Naive thymus-derived CD8-positive, alpha-beta T cell (primary cell): Measurements from ENCODE around the gene ZNF346. TPM values are rescaled to one million over a fixed set of nuclear protein-coding genes. Genes with fewer than 3 reads are reported as not detected.

Source experiments
- ATAC-seq, 2 donors: fragments of 150-1000 bp; cut with Tn5 transposase in 1 of 2; sonication (Bioruptor Pico), chemical (Tn5 transposase) in 1 of 2; 1 replicate in 1 of 2; 2 replicates in 1 of 2; pipeline ENCODE4 v1.10.0; 2021; ENCODE audit warnings: mild to moderate bottlenecking in 2 of 2, moderate library complexity in 2 of 2
- POLR2A ChIA-PET: fragments of 350-600 bp; sonication (Branson Sonifier 250); formaldehyde crosslinking; loops from one replicate; lab custom pipeline; 2021; ENCODE audit warnings: antibody characterized with exemption; lab: Charles Lee
- DNase-seq, 10 donors: peaks; one replicate each; pipeline versions ENCODE4 v3.0.0 to v3.0.0-alpha.2; 2020 to 2022
- H3K27ac Mint-ChIP-seq, 10 donors: one replicate each; pipeline ENCODE4 v1.8.0; 2020 to 2022; ENCODE audit warnings: mild to moderate bottlenecking in 10 of 10, mixed read lengths in 10 of 10, moderate library complexity in 4 of 10, inconsistent platforms in 1 of 10
- H3K27me3 Mint-ChIP-seq, 5 donors: one replicate each; pipeline ENCODE4 v1.8.0; 2021 to 2022; ENCODE audit warnings: mixed read lengths in 5 of 5
- H3K36me3 Mint-ChIP-seq, 3 donors: one replicate each; pipeline ENCODE4 v1.8.0; 2020 to 2022; ENCODE audit warnings: mixed read lengths in 3 of 3, mild to moderate bottlenecking in 2 of 3, inconsistent platforms in 1 of 3
- H3K4me1 Mint-ChIP-seq, 4 donors: one replicate each; pipeline ENCODE4 v1.8.0; 2021 to 2022; ENCODE audit warnings: mixed read lengths in 4 of 4
- H3K4me3 Mint-ChIP-seq, 10 donors: one replicate each; pipeline ENCODE4 v1.8.0; 2020 to 2022; ENCODE audit warnings: mild to moderate bottlenecking in 10 of 10, mixed read lengths in 10 of 10, moderate library complexity in 6 of 10, inconsistent platforms in 1 of 10
- H3K9me3 Mint-ChIP-seq, 9 donors: one replicate each; pipeline ENCODE4 v1.8.0; 2020 to 2022; ENCODE audit warnings: mixed read lengths in 9 of 9, mild to moderate bottlenecking in 3 of 9, inconsistent platforms in 1 of 9, moderate library complexity in 1 of 9
- polyA plus RNA-seq, 3 donors: library from polyadenylated mRNA; unstranded; fragments of 300-500 nt; fragmentation: Illumina TruSeq; gene quantifications; one replicate each; pipeline ENCODE4 v1.2.3, GENCODE V29; 2021
- total RNA-seq, 8 experiments: library from RNA in 2 of 8; stranded (reverse) in 2 of 8; gene quantifications; one replicate each; pipeline ENCODE4 v1.2.3 and lab custom pipeline; 2021 to 2026

Gene ZNF346
- total and polyA plus RNA-seq, 5 experiments from 2014 or later = 9.3 to 30.5 (median 19.5) TPM

DNA sequence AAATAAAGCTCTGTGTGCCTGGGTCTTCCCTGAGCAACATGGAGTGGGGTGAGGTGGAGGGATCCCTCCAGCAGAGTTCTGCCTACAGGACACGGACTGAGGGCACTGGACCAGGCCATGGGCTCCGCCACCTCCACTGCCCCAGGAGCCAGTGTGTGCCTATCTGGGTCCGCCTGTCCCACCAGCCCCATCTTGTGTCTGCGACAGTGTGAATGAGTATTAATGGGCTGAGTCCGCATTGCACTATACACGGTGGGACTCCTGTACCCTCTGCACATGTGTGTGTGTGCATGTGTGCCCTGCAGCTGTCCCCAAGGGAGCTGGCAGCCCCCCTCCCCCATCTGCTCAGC lies 75.6 kb downstream of the ZNF346 start:
- H3K27ac Mint-ChIP-seq = no peak overlapping the region
- H3K4me1 Mint-ChIP-seq = peaks cover 0 to 2% (median 0%) of the 10 kb centered on the region in 4 donors
- ATAC-seq = no peak
- POLR2A ChIA-PET = interaction anchor here (0.9 kb wide), 1 partner anchor 9 kb away, joined by 3 read pairs; no protein-coding TSS in a partner anchor
- H3K27me3 Mint-ChIP-seq = peaks cover 0 to 16% (median 0%) of the 10 kb centered on the region in 5 donors
- no peak overlapping the region for H3K4me3 Mint-ChIP-seq
- DNase-seq = no peak
- no peaks in the 10 kb centered on the region for H3K36me3 Mint-ChIP-seq
- no peaks in the 10 kb centered on the region for H3K9me3 Mint-ChIP-seq

GRCh38 chr5:177098470-177099141 lies 76.1 kb downstream of the ZNF346 start:
- Mint-ChIP-seq H3K36me3 (no peaks in the 10 kb centered on the region), H3K4me1 (peaks cover 0 to 2% (median 0%) of the 10 kb centered on the region in 4 donors), H3K27me3 (peaks cover 0 to 15% (median 0%) of the 10 kb centered on the region in 5 donors), H3K27ac (no peak overlapping the region), H3K4me3 (no peak overlapping the region), H3K9me3 (no peaks in the 10 kb centered on the region)
- ATAC-seq (no peak), DNase-seq (no peak)
- POLR2A ChIA-PET = interaction anchor here (0.7 to 0.9 kb wide), 2 partner anchors 8 to 26 kb away, joined by 3 to 5 read pairs; no protein-coding TSS in a partner anchor

- H3K36me3 Mint-ChIP-seq = no peaks in the 10 kb centered on the region
- no peak for DNase-seq
- H3K4me3 Mint-ChIP-seq = no peak overlapping the region
- peaks cover 0 to 22% (median 0%) of the 10 kb centered on the region in 5 donors for H3K27me3 Mint-ChIP-seq
- no peaks in the 10 kb centered on the region for H3K9me3 Mint-ChIP-seq
- POLR2A ChIA-PET = interaction anchor here (0.7 kb wide), 1 partner anchor 25 kb away, joined by 5 read pairs; no protein-coding TSS in a partner anchor
- peaks cover 0 to 2% (median 0%) of the 10 kb centered on the region in 4 donors for H3K4me1 Mint-ChIP-seq
- H3K27ac Mint-ChIP-seq = peak overlapping the region in 1 of 10 donors; percentile 34
- ATAC-seq = no peak
Measured at GRCh38 chr5:177099422-177100093, 77.1 kb downstream of the ZNF346 start.

DNA sequence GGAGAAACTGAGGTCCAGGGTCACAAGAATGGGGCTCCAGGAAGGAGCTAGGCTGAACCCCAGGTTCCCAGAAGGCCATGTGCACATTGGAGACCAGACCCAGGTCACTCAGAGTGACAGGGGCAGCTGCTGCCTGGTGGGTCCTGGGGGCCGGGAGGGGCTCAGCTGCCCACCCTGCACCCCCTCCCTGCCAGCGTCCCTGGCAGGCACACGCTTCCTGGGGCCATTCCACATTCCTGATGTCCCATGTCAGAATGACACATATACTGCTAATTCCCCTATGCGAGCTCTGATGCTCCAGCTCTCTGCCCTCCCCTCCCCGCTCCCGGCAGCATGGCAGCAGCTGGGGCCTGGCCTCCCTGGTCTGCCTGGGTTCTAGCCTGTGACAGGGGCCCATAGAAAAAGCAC lies 78.2 kb downstream of the ZNF346 start:
- ATAC-seq (no peak), DNase-seq (no peak)
- Mint-ChIP-seq H3K36me3 (no peaks in the 10 kb centered on the region), H3K4me3 (no peak overlapping the region), H3K27ac (peak overlapping the region in 2 of 10 donors; percentile 29 to 33), H3K4me1 (no peaks in the 10 kb centered on the region), H3K9me3 (no peaks in the 10 kb centered on the region), H3K27me3 (peaks cover 0 to 24% (median 0%) of the 10 kb centered on the region in 5 donors)
- POLR2A ChIA-PET = no interaction called here

DNA sequence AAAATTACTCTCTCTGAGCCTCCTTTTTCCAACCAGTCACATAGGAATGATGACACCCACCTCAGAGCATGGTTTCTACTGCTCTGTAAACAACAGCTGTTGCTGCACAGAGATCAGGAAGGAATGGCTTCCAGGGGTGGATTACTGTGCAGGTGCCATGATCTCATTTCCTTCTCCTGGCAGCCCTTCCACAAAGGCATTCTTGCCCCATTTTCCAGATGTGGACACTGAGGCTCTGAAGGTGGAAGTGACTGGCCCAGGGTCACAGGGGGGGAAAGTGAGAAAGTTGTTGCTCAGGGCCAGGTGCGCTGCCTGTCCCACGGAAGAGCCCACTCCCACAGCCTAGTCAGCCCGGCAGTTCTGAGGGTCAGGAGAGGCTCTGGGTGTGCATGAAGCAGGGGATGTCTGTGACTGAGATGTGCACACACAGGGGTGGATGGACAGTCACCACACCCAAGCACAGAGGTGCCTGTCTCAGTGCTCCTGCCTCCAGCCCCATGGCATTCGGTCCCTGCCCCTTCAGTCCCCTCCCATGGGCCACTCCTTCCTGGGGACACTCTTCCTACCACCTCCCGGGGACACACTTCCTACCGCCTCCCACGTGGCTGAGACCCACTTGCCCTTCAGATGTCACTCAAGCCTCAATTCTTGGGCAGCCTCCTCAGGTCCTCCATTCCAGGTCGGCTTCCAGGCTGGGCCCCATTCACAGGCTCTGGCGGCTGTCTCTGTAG lies 81.2 kb downstream of the ZNF346 start:
- Mint-ChIP-seq H3K27ac (no peak overlapping the region), H3K4me3 (no peak overlapping the region), H3K36me3 (no peaks in the 10 kb centered on the region), H3K9me3 (no peaks in the 10 kb centered on the region), H3K27me3 (peaks cover 0 to 21% (median 0%) of the 10 kb centered on the region in 5 donors), H3K4me1 (no peaks in the 10 kb centered on the region)
- POLR2A ChIA-PET = no interaction called here
- no peak for ATAC-seq
- no peak for DNase-seq

DNA sequence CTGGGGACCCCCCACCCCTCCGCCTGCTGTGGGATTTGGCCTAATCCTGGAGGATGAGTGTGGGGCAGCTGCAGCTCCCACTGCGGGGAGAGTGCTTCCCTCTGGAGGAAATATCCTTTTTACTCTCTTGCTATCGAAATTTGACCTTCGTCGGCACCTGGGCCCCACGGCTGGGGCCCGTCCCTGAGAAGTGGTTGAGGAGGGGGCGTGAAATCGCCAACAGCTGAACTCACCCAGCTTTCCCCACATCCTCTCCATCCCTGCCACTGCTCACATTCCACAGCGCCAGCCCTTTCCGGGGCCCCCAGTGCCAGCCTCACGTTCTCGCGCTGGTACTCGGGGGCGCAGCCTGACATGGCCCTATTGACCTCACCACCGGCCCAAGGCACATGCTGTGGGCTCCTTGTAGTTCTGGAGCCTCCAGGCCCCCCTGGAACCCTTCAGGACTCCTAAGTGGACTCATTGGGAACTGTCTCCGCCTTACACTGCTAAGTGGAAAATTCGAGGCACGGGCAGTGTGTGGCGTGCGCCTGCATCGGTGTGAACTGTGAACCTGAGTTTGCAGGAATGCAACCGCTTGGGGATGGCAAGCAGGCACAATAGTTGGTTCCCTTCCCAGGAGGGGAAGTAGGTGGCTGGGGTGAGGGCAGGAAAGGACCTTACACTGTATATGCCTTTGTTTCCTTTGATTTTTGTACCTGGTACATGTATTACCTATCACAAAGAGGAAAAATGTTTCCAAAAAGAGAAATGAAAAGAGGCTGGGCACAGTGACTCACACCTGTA lies 83.4 kb downstream of the ZNF346 start:
- Mint-ChIP-seq H3K27ac (no peak overlapping the region), H3K4me3 (no peak overlapping the region), H3K36me3 (no peaks in the 10 kb centered on the region), H3K27me3 (peaks cover 0 to 15% (median 0%) of the 10 kb centered on the region in 5 donors), H3K4me1 (no peaks in the 10 kb centered on the region), H3K9me3 (no peaks in the 10 kb centered on the region)
- DNase-seq (no peak), ATAC-seq (no peak)
- POLR2A ChIA-PET = interaction anchor here (1.2 kb wide), 1 partner anchor 8 kb away, joined by 3 read pairs; no protein-coding TSS in a partner anchor

DNA sequence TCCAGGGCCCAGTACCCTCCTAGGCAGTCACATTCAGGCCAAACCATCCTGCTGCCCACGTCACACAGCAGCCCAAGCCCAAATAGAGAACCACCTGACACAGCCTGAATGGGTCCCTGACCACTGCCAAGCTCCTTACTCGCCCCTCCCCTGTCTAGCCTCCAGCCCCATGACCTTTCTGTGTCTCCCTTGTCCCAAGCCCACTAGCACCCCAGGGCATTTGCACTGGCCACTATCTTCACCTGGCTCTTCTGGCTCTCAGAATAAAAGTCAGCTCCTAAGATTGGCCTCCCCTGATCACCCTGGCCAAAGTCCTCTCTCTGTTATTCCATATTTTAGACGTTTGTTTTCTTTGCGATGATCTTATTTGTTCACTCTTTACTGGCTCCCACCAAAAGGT lies 84.7 kb downstream of the ZNF346 start:
- DNase-seq = no peak
- POLR2A ChIA-PET = interaction anchor here (0.6 to 1.2 kb wide), 2 partner anchors 9 to 1065 kb away, joined by 3 read pairs; no protein-coding TSS in a partner anchor
- Mint-ChIP-seq H3K27me3 (peaks cover 0 to 9% (median 0%) of the 10 kb centered on the region in 5 donors), H3K4me3 (no peak overlapping the region), H3K27ac (no peak overlapping the region), H3K9me3 (no peaks in the 10 kb centered on the region), H3K4me1 (peaks cover 0 to 7% (median under 1%) of the 10 kb centered on the region in 4 donors), H3K36me3 (no peaks in the 10 kb centered on the region)
- ATAC-seq = no peak

GRCh38 chr5:177109810-177110209 lies 87.3 kb downstream of the ZNF346 start:
- H3K4me1 Mint-ChIP-seq = peaks cover 0 to 18% (median 5%) of the 10 kb centered on the region in 4 donors
- POLR2A ChIA-PET = interaction anchor here (0.7 kb wide), 1 partner anchor 294 kb away, joined by 3 read pairs; no protein-coding TSS in a partner anchor

DNA sequence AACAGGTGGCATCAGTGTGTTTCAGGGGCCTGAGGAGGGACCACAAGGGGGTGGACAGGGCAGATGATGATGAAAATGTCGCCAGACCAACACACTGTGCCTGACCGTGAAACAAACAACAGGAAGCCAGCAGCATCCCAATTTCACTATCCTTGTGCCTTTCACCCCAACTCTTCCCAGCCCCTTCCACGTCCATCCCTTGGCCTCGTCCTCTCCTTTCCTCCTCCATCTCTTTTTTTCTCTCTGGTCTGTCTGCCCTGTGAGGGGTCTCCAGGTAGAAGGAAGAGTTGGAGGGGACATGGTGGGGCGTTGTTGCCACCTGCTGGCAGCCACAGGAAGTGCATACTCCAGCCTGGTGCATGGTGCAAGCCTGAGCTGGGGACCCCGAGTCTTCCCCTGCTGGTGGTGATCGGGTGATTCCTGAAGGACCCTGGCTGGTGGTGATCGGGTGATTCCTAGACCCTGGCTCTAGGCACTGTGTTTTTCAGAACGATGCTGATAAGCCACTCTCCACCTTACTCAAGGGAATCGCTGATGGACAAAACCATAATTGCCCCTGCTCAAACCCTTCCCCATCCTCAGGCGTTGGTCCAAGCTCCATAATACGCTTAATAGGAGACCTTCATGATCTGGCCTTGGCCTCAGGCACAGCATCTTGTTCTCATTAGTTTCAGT lies 89.4 kb downstream of the ZNF346 start:
- no peaks in the 10 kb centered on the region for H3K36me3 Mint-ChIP-seq
- peak overlapping the region in 1 of 10 donors; percentile 66 for H3K4me3 Mint-ChIP-seq
- ATAC-seq = peak; percentile 41 to 49
- H3K9me3 Mint-ChIP-seq = no peaks in the 10 kb centered on the region
- DNase-seq = peak; percentile 36 to 78 (median 56)
- POLR2A ChIA-PET = no interaction called here
- H3K4me1 Mint-ChIP-seq = peaks cover 7 to 29% (median 15%) of the 10 kb centered on the region in 4 donors
- no peaks in the 10 kb centered on the region for H3K27me3 Mint-ChIP-seq
- peak overlapping the region in 1 of 10 donors; percentile 46 for H3K27ac Mint-ChIP-seq

More at GRCh38 chr5:177109810-177110209, 87.3 kb downstream of the ZNF346 start:
- Mint-ChIP-seq H3K9me3 (no peaks in the 10 kb centered on the region), H3K4me3 (no peak overlapping the region), H3K27ac (no peak overlapping the region), H3K36me3 (no peaks in the 10 kb centered on the region), H3K27me3 (peaks cover 0 to 1% (median 0%) of the 10 kb centered on the region in 5 donors)
- no peak for DNase-seq
- ATAC-seq = no peak

- Mint-ChIP-seq H3K9me3 (no peaks in the 10 kb centered on the region), H3K27me3 (no peaks in the 10 kb centered on the region), H3K36me3 (no peaks in the 10 kb centered on the region), H3K27ac (no peak overlapping the region), H3K4me1 (peaks cover 7 to 34% (median 19%) of the 10 kb centered on the region in 4 donors), H3K4me3 (no peak overlapping the region)
- ATAC-seq (no peak), DNase-seq (no peak)
- POLR2A ChIA-PET = interaction anchor here (0.6 to 3.6 kb wide), 3 partner anchors 20 to 277 kb away, joined by 3 to 35 read pairs (median 4); partner anchors contain the start of gene NSD1
Measured at GRCh38 chr5:177112589-177113220, 90.2 kb downstream of the ZNF346 start.
